SK-N-SH (cell line): ENCODE measurements around the gene CDH15. TPM values are rescaled to one million over a fixed set of nuclear protein-coding genes. Genes with fewer than 3 reads are reported as not detected.

Source experiments
- CTCF ChIA-PET: fragments of 300-600, 350-600 bp; formaldehyde crosslinking; extraction: SDS; loops from one replicate; lab custom pipeline; 2021; lab: Yijun Ruan, JAX
- POLR2A ChIA-PET: fragments of 350-600 bp; sonication (Branson Sonifier 250); formaldehyde crosslinking; extraction: SDS; loops from one replicate; lab custom pipeline; 2020; ENCODE audit warnings: antibody characterized with exemption, inconsistent platforms; lab: Yijun Ruan, JAX
- DNase-seq: peaks from one replicate; pipeline ENCODE4 v3.0.0; 2012
- H2AFZ ChIP-seq: fragments of 200-600 bp; sonication (generic); 2 replicates; pipeline ENCODE4 v1.8.1; 2016; ENCODE audit warnings: antibody characterized with exemption, mild to moderate bottlenecking, low read depth
- H3F3A ChIP-seq: fragments of 200-600 bp; sonication (generic); replicated peaks from 2 replicates; pipeline ENCODE3; 2016; ENCODE audit warnings: antibody characterized with exemption, mild to moderate bottlenecking; ENCODE audit not compliant: insufficient read depth
- H3K27ac ChIP-seq, 2 experiments: fragments of 200-500 bp in 1 of 2; fragments of 200-600 bp in 1 of 2; sonication (Bioruptor generic) in 1 of 2; sonication (generic), shearing (Covaris generic) in 1 of 2; 2 replicates each; pipeline versions ENCODE4 v1.5.1 to v1.6.1; 2014 to 2016; ENCODE audit warnings: low read depth in 2 of 2, inconsistent platforms in 1 of 2, low read length in 1 of 2, mild to moderate bottlenecking in 1 of 2, mixed read lengths in 1 of 2
- H3K27me3 ChIP-seq: fragments of 200-600 bp; sonication (generic), shearing (Covaris generic); 2 replicates; pipeline ENCODE4 v1.6.1; 2016; ENCODE audit warnings: mixed run types; ENCODE audit not compliant: insufficient read depth
- H3K36me3 ChIP-seq, 2 experiments: fragments of 200-500 bp in 1 of 2; fragments of 200-600 bp in 1 of 2; sonication (Bioruptor generic) in 1 of 2; sonication (generic) in 1 of 2; replicated peaks in 1 of 2; 2 replicates each; pipeline versions ENCODE3 to v1.5.1; 2014 to 2016; ENCODE audit warnings: low read length in 1 of 2, mild to moderate bottlenecking in 1 of 2; ENCODE audit not compliant: insufficient read depth in 2 of 2, control insufficient read depth in 1 of 2
- H3K4me1 ChIP-seq, 2 experiments: fragments of 200-500 bp in 1 of 2; fragments of 200-600 bp in 1 of 2; sonication (Bioruptor generic) in 1 of 2; sonication (generic), shearing (Covaris generic) in 1 of 2; 2 replicates each; pipeline versions ENCODE4 v1.5.1 to v1.6.1; 2014 to 2016; ENCODE audit warnings: low read depth in 1 of 2, low read length in 1 of 2, mixed run types in 1 of 2; ENCODE audit not compliant: insufficient read depth in 2 of 2, control insufficient read depth in 1 of 2
- H3K4me2 ChIP-seq: fragments of 200-600 bp; sonication (generic), shearing (Covaris generic); 2 replicates; pipeline ENCODE4 v1.6.1; 2017; ENCODE audit warnings: mixed run types
- H3K4me3 ChIP-seq, 2 experiments: fragments of 200-500 bp in 1 of 2; fragments of 200-600 bp in 1 of 2; sonication (Bioruptor generic) in 1 of 2; sonication (generic), shearing (Covaris generic) in 1 of 2; 2 replicates each; pipeline versions ENCODE4 v1.5.1 to v1.8.1; 2014 to 2016; ENCODE audit warnings: low read depth in 2 of 2, inconsistent platforms in 1 of 2, low read length in 1 of 2, mild to moderate bottlenecking in 1 of 2, mixed read lengths in 1 of 2, moderate library complexity in 1 of 2
- H3K79me2 ChIP-seq: fragments of 200-600 bp; sonication (generic); 2 replicates; pipeline ENCODE4 v1.8.1; 2017; ENCODE audit warnings: mild to moderate bottlenecking; ENCODE audit not compliant: insufficient read depth
- H3K9ac ChIP-seq: fragments of 200-600 bp; sonication (generic); 2 replicates; pipeline ENCODE4 v1.6.1; 2017; ENCODE audit warnings: mixed run types
- H3K9me2 ChIP-seq: fragments of 200-600 bp; sonication (generic); 2 replicates; pipeline ENCODE4 v1.6.1; 2017; ENCODE audit warnings: mixed run types
- H3K9me3 ChIP-seq: fragments of 200-600 bp; sonication (generic); 2 replicates; pipeline ENCODE4 v1.6.1; 2017; ENCODE audit warnings: mixed run types, mild to moderate bottlenecking, moderate library complexity
- H4K20me1 ChIP-seq: fragments of 200-600 bp; sonication (generic); 2 replicates; pipeline ENCODE4 v1.6.1; 2017; ENCODE audit warnings: mild to moderate bottlenecking, mixed run types; ENCODE audit not compliant: insufficient read depth
- CHD2 ChIP-seq: fragments of 150-350 bp; IDR thresholded peaks from 2 replicates; pipeline ENCODE4 v1.6.1; 2018; ENCODE audit warnings: low read length; ENCODE audit not compliant: partially characterized antibody
- ELF1 ChIP-seq: IDR thresholded peaks from 2 replicates; pipeline ENCODE4 v1.4.0; 2012
- EP300 ChIP-seq, 2 experiments: IDR thresholded peaks; 2 replicates each; pipeline versions ENCODE4 v1.4.0 to v1.6.1; 2012; ENCODE audit warnings: borderline replicate concordance in 1 of 2, low read depth in 1 of 2, low read length in 1 of 2
- FOXM1 ChIP-seq: IDR thresholded peaks from 2 replicates; pipeline ENCODE4 v1.4.0; 2012; ENCODE audit warnings: low read depth, mild to moderate bottlenecking
- GABPA ChIP-seq: IDR thresholded peaks from 2 replicates; pipeline ENCODE4 v1.4.0; 2012; ENCODE audit warnings: low read depth, mild to moderate bottlenecking
- JUND ChIP-seq: IDR thresholded peaks from 2 replicates; pipeline ENCODE4 v1.4.0; 2012
- MEF2A ChIP-seq: IDR thresholded peaks from 2 replicates; pipeline ENCODE4 v1.4.0; 2012; ENCODE audit warnings: low read depth, borderline replicate concordance
- MXI1 ChIP-seq: IDR thresholded peaks from 2 replicates; pipeline ENCODE4 v1.6.1; 2012; ENCODE audit warnings: mild to moderate bottlenecking, low read depth, low read length, improper control_type of control experiment
- NFIC ChIP-seq: IDR thresholded peaks from 2 replicates; pipeline ENCODE4 v1.4.0; 2012; ENCODE audit warnings: borderline replicate concordance
- WGBS: methylation state at CpG from one replicate; pipeline ENCODE4 v1.1.6; 2017; ENCODE audit warnings: low lambda C conversion rate; 5-methylcytosine and 5-hydroxymethylcytosine counted together
- polyA plus RNA-seq, 3 experiments: library from polyadenylated mRNA; depleted of rRNA; stranded (reverse); fragments of >200 nt; gene quantifications; 2 replicates each; pipeline ENCODE4 v1.2.3, GENCODE V29; 2012

Gene CDH15
- polyA plus RNA-seq, 1 of the 3 experiments (the other 2 are of a cell fraction): 0.03 TPM

- TF ChIP-seq CHD2: no peak
- TF ChIP-seq, all 33 proteins: peak for 0
Observed at GRCh38 chr16:89157778-89158177, 13.8 kb upstream of the CDH15 start (continued).

GRCh38 chr16:89159066-89159849 is 12.3 kb upstream of the CDH15 start:
- H3K27me3 ChIP-seq: no peaks in the 10 kb centered on the region
- H3K9me3 ChIP-seq: no peaks in the 10 kb centered on the region
- H3K9ac ChIP-seq: no peak overlapping the region
- H3K4me1 ChIP-seq: peaks cover 0 to 34% of the 10 kb centered on the region in 2 experiments; a peak in 1 of 4 replicates
- WGBS: 73% methylated on average over 30 of the region's 48 CpGs
- no peak for DNase-seq
- H3K4me3 ChIP-seq: no peak overlapping the region
- ChIA-PET POLR2A (no interaction called here), CTCF (interaction anchor here (0.9 to 1.4 kb wide), 2 partner anchors 8 to 421 kb away, joined by 3 to 4 read pairs; no protein-coding TSS in a partner anchor)
- H3K36me3 ChIP-seq: no peaks in the 10 kb centered on the region
- no peaks in the 10 kb centered on the region for H4K20me1 ChIP-seq
- no peak overlapping the region for H3K4me2 ChIP-seq
- H3F3A ChIP-seq: peaks cover 17% of the 10 kb centered on the region
- H3K27ac ChIP-seq: no peak overlapping the region
- H3K79me2 ChIP-seq: no peaks in the 10 kb centered on the region
- TF ChIP-seq GABPA (no peak), MEF2A (no peak), ELF1 (no peak), JUND (no peak)
- H3K9me2 ChIP-seq: no peaks in the 10 kb centered on the region
- no peak overlapping the region for H2AFZ ChIP-seq

DNA sequence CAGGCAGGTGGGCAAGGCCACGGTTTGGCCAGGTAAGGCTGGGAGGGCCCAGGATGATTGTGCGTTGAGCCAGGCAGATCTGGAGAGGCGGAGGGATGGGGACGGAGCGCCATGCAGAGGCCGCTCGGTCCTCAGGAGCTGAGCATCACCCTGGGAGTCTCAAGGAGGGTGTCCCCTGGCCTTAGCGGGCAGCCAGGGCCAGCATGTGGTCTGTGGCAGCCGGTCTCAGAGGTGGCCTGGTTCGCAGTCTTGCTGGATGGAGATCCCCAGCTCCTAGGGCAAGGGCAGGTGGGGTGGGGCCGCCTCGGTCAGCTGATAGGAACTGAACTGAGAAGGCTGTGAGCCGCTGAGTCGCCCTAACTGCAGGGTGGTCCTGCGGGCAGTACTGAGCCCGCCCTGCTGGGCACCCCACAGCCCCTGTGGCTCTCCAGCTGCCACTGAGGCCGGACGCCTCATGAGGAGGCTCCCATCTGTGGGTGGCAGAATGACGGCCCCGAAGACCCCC is 11.6 kb upstream of the CDH15 start:
- CTCF ChIA-PET: interaction anchor here (1.8 kb wide), 1 partner anchor 423 kb away, joined by 6 read pairs; no protein-coding TSS in a partner anchor
- POLR2A ChIA-PET: no interaction called here
- no peak overlapping the region for H3K4me3 ChIP-seq
- no peaks in the 10 kb centered on the region for H3K27me3 ChIP-seq
- H3K9ac ChIP-seq: no peak overlapping the region
- no peaks in the 10 kb centered on the region for H3K9me3 ChIP-seq
- peaks cover 0 to 36% of the 10 kb centered on the region in 2 experiments; a peak in 1 of 4 replicates for H3K4me1 ChIP-seq
- H2AFZ ChIP-seq: no peak overlapping the region
- no peaks in the 10 kb centered on the region for H4K20me1 ChIP-seq
- H3K79me2 ChIP-seq: no peaks in the 10 kb centered on the region
- 85% methylated on average over 12 of the region's 20 CpGs for WGBS
- no peak overlapping the region for H3K27ac ChIP-seq
- no peaks in the 10 kb centered on the region for H3K9me2 ChIP-seq
- TF ChIP-seq FOXM1 (no peak), MXI1 (no peak)
- H3K4me2 ChIP-seq: no peak overlapping the region
- H3K36me3 ChIP-seq: no peaks in the 10 kb centered on the region
- no peak for DNase-seq
- H3F3A ChIP-seq: peaks cover 17% of the 10 kb centered on the region

- CTCF ChIA-PET: interaction anchor here (1.8 kb wide), 1 partner anchor 424 kb away, joined by 6 read pairs; no protein-coding TSS in a partner anchor
- Histone ChIP-seq H3K27me3 (no peaks in the 10 kb centered on the region), H4K20me1 (no peaks in the 10 kb centered on the region), H3F3A (peaks cover 17% of the 10 kb centered on the region), H3K4me1 (peaks cover 0 to 27% of the 10 kb centered on the region in 2 experiments; a peak in 1 of 4 replicates), H3K4me3 (no peak overlapping the region), H3K9me2 (no peaks in the 10 kb centered on the region), H3K9me3 (no peaks in the 10 kb centered on the region), H3K27ac (no peak overlapping the region), H3K36me3 (no peaks in the 10 kb centered on the region), H3K4me2 (no peak overlapping the region), H2AFZ (no peak overlapping the region), H3K79me2 (no peaks in the 10 kb centered on the region), H3K9ac (no peak overlapping the region)
- POLR2A ChIA-PET: no interaction called here
- peak in 1 of 2 experiments; percentile 87; a peak in 2 of 4 replicates for TF ChIP-seq EP300 (IDR thresholded peaks at IDR 0.05; ENCODE audit: borderline replicate concordance in 1 of 2, low read depth in 1 of 2, low read length in 1 of 2)
- TF ChIP-seq NFIC: no peak
- no peak for TF ChIP-seq ELF1
- DNase-seq: no peak
- 81% methylated on average over 15 of the region's 29 CpGs for WGBS
Observed at GRCh38 chr16:89160977-89161701, 10.4 kb upstream of the CDH15 start.
